ENCODE results near the gene SPAG4. TPM values are rescaled to one million over a fixed set of nuclear protein-coding genes. Genes with fewer than 3 reads are reported as not detected.

Gene SPAG4
- total and polyA plus RNA-seq, 8 donors: 32.2 to 65.9 (median 38.2) TPM

DNA sequence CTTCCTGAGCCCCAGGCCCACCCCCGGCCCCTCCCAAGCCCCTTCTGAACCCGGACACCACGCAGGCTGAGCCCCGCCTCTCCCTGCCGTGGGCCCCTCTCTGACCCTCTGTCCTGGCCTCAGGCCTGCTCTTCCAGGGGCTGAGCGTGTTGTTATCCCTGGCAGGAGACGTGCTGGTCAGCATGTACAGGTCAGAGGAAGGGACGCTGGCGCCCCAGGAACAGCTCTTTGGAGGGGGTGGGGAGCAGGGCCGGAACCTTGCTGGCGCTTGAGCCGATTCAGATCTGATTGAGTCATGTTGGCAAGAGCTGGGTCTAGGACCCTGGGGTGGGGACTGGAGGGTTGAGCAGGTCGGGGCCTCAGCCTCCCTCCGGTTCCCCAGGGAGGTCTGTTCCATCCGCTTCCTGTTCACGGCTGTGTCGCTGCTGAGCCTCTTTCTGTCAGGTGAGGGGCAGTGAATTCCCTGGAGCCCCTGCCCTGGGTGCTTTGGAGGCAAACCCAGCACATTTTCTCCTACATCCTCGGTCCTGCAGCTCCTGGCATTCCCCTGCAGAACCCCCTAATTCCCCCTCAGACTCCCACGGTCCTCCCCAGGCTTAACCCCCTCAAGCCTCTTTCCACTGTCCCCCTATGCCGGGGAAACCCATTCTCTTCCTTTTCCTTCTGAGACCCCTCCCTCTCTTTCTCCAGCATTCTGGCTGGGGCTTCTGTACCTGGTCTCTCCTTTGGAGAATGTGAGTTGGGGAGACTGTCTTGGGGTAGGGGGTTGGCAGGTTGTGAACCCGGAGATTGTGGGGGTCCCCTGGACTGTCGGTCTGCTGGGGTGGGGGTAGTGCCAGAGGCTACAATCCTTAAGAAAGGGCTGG lies 2.0 kb downstream of the SPAG4 start:
- DNase-seq (peak; percentile 59 to 86 (median 72)), FAIRE-seq (no peak), ATAC-seq (peak; percentile 16 to 38 (median 31))
- 5 to 9% methylated on average over 22 of the region's 22 CpGs for WGBS, 2 donors
- peak overlapping the region; percentile 12 to 53 (median 32) for H3K4me3 ChIP-seq
- peaks cover 3 to 10% (median 7%) of the 10 kb centered on the region in 3 donors for H3K4me1 ChIP-seq
- H3K27ac ChIP-seq: peak overlapping the region; percentile 67 to 89 (median 80)
- intact Hi-C loops (cut with DNase I): no loop called here
- H3K36me3 ChIP-seq: no peaks in the 10 kb centered on the region
- no peaks in the 10 kb centered on the region for H3K9me3 ChIP-seq
- H3K27me3 ChIP-seq: no peaks in the 10 kb centered on the region
- TF ChIP-seq, protein P1, sequence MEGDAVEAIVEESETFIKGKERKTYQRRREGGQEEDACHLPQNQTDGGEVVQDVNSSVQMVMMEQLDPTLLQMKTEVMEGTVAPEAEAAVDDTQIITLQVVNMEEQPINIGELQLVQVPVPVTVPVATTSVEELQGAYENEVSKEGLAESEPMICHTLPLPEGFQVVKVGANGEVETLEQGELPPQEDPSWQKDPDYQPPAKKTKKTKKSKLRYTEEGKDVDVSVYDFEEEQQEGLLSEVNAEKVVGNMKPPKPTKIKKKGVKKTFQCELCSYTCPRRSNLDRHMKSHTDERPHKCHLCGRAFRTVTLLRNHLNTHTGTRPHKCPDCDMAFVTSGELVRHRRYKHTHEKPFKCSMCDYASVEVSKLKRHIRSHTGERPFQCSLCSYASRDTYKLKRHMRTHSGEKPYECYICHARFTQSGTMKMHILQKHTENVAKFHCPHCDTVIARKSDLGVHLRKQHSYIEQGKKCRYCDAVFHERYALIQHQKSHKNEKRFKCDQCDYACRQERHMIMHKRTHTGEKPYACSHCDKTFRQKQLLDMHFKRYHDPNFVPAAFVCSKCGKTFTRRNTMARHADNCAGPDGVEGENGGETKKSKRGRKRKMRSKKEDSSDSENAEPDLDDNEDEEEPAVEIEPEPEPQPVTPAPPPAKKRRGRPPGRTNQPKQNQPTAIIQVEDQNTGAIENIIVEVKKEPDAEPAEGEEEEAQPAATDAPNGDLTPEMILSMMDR (IDR thresholded peaks at IDR 0.05): peak in 2 of 4 donors; percentile 20 to 32

DNA sequence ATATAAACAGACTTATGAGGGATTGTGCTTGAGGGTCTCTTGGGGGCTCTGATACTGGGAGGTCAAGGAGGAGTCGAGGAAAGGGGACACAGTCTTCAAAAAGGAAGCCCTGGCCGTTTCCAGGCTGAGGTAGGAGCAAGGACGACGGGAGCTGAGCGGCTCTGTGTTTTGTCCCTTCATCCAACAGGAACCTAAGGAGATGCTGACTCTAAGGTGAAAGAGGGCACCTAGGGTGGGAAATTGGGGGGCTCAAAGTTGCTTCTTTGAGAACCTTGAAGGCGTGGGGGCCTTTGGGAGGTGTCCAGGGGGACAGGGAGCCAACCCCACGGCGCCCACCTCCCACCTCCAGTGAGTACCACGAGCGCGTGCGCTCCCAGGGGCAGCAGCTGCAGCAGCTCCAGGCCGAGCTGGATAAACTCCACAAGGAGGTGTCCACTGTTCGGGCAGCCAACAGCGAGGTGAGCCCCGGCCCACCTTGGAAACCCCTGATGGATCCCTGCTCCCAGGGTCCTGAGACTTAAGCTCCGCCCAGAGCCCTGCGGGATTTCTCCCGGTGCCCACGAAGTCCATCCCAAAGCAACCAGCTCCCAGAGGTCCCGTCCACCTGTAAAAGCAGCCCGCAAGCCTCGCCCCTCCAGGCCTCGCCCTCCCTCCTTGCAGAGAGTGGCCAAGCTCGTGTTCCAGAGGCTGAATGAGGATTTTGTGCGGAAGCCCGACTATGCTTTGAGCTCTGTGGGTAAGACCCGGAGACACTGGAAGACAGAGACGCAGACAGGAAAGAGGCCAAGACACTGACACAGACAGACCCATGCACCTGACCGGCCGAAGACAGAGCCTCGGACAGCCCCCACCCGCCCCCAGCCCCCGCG lies 2.9 kb downstream of the SPAG4 start:
- H3K4me3 ChIP-seq: peak overlapping the region; percentile 5 to 53 (median 32)
- intact Hi-C loops (cut with DNase I): no loop called here
- no peaks in the 10 kb centered on the region for H3K36me3 ChIP-seq
- 8 to 16% methylated on average over 30 to 35 of the region's 35 CpGs for WGBS, 2 donors
- DNase-seq (peak in 4 of 6 donors; percentile 42 to 86 (median 54)), ATAC-seq (no peak), FAIRE-seq (no peak)
- no peaks in the 10 kb centered on the region for H3K9me3 ChIP-seq
- H3K4me1 ChIP-seq: peaks cover 3 to 10% (median 7%) of the 10 kb centered on the region in 3 donors
- H3K27ac ChIP-seq: peak overlapping the region in 1 of 4 donors; percentile 8
- no peaks in the 10 kb centered on the region for H3K27me3 ChIP-seq
- TF ChIP-seq, protein P1 (IDR thresholded peaks at IDR 0.05): no peak

DNA sequence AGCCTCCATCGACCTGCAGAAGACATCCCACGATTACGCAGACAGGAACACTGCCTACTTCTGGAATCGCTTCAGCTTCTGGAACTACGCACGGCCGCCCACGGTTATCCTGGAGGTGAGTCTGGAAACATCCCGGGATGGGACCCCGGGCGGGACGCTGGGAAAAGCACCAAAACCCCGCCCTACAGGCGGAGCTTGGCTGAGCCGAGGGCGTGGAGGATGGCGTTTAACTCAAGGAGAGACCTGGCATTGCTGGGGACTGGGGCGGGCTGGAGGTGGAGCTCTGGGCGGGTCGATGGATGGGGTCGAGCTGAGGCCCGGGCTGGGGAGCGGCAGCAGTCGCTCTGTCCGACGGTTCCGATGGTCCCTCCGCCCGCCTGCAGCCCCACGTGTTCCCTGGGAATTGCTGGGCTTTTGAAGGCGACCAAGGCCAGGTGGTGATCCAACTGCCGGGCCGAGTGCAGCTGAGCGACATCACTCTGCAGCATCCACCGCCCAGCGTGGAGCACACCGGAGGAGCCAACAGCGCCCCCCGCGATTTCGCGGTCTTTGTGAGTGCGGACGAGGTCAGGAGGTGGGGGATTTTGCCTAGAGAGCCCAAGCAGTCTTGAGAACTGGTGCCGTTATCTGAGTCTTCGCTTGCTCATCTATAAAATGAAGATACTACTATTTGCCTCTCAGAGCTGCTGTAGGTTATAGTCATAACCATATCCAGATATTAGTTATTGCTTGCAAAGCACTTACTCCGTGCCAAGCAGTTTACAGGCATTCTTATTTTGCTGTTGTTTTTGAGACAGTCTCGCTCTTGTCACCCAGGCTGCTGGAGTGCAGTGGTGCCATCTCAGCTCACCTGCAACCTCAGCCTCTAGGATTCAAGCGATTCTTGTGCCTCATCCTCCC lies 3.8 kb downstream of the SPAG4 start:
- no peaks in the 10 kb centered on the region for H3K27me3 ChIP-seq
- H3K9me3 ChIP-seq: no peaks in the 10 kb centered on the region
- no peaks in the 10 kb centered on the region for H3K36me3 ChIP-seq
- H3K4me1 ChIP-seq: peaks cover 3 to 10% (median 7%) of the 10 kb centered on the region in 3 donors
- TF ChIP-seq, protein P1 (IDR thresholded peaks at IDR 0.05): no peak
- ATAC-seq: peak; percentile 18 to 57 (median 50)
- DNase-seq: peak; percentile 81 to 93 (median 83)
- intact Hi-C loops (cut with DNase I): no loop called here
- WGBS, 2 donors: 8 to 10% methylated on average over 37 to 49 of the region's 49 CpGs
- H3K4me3 ChIP-seq: peak overlapping the region in 3 of 4 donors; percentile 3 to 53 (median 36)
- no peak overlapping the region for H3K27ac ChIP-seq
- FAIRE-seq: no peak

DNA sequence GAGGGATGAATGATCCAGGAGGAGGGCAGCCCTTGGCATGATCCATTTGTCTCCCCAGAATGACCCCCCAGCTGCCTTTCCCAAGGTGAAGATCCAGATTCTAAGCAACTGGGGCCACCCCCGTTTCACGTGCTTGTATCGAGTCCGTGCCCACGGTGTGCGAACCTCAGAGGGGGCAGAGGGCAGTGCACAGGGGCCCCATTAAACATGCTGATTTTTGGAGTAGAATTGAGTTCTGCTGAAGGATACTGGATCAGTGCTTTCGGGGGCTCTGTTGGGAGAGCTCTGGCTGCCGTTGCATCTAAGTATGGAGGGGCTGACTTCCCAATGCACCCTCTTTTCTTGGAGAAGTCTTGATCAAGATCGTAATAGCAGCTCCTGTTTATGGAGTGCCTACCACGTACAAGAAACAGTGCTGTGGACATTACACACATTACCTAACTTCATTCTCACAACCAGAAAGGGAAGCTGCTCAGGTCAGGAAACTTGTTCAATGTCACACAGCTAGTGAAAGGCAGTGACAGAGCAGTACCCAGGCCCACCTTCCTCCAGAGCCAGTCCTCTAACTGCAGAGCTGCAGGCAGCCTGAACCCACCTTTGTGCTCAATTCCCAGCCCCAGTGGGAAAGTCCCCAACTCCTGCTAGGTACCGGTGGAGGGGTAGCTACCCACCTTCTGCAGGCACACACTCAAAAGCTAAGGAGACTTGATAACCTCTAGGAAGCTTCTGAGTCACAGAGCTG lies 5.4 kb downstream of the SPAG4 start:
- TF ChIP-seq, protein P1 (IDR thresholded peaks at IDR 0.05): no peak
- FAIRE-seq (no peak), DNase-seq (no peak), ATAC-seq (no peak)
- Histone ChIP-seq H3K4me3 (no peak overlapping the region), H3K9me3 (no peaks in the 10 kb centered on the region), H3K4me1 (peaks cover 3 to 8% (median 7%) of the 10 kb centered on the region in 3 donors), H3K27me3 (no peaks in the 10 kb centered on the region), H3K36me3 (peaks cover 0 to 7% (median 0%) of the 10 kb centered on the region in 3 donors), H3K27ac (no peak overlapping the region)
- WGBS, 2 donors: 94 to 95% methylated on average over 11 of the region's 11 CpGs
- intact Hi-C loops (cut with DNase I): no loop called here
